Measurements from ENCODE around the gene GPR148.

GPR148 gene

GRCh38 chr2:130749641-130750040, 20.8 kb downstream of the GPR148 start:
- DNase-seq (ENCODE audit: low spot score), result no peak

- DNase-seq (ENCODE audit: low spot score), result no peak
These were observed 25.9 kb downstream of the GPR148 start for GRCh38 chr2:130754811-130755210.

- DNase-seq (ENCODE audit: low spot score), result no peak
These were observed 26.6 kb downstream of the GPR148 start, which contains the start of gene AMER3 for GRCh38 chr2:130755256-130756052. Gene AMER3, plus strand, starts transcription at chr2:130755540. Its CDS starts 6,533 bp downstream, at chr2:130762073.

GRCh38 chr2:130756053-130756873, 27.4 kb downstream of the GPR148 start:
- no peak for DNase-seq (ENCODE audit: low spot score)

- no peak for DNase-seq (ENCODE audit: low spot score)
These were observed 28.2 kb downstream of the GPR148 start for GRCh38 chr2:130756874-130757668.

- DNase-seq (ENCODE audit: low spot score), result no peak
These were observed 31.3 kb downstream of the GPR148 start for GRCh38 chr2:130759906-130760753.

GRCh38 chr2:130760754-130761751, 32.2 kb downstream of the GPR148 start:
- no peak for DNase-seq (ENCODE audit: low spot score)

- no peak for DNase-seq (ENCODE audit: low spot score)
These were observed 33.4 kb downstream of the GPR148 start for GRCh38 chr2:130762031-130762909.

GRCh38 chr2:130762910-130763385, 34.1 kb downstream of the GPR148 start:
- DNase-seq (ENCODE audit: low spot score), result no peak

GRCh38 chr2:130763405-130763804, 34.5 kb downstream of the GPR148 start:
- no peak for DNase-seq (ENCODE audit: low spot score)

- DNase-seq (ENCODE audit: low spot score), result no peak
These were observed 35.4 kb downstream of the GPR148 start for GRCh38 chr2:130764035-130764820.

GRCh38 chr2:130764821-130765115, 35.9 kb downstream of the GPR148 start:
- DNase-seq (ENCODE audit: low spot score), result no peak

GRCh38 chr2:130765464-130765863, 36.6 kb downstream of the GPR148 start:
- no peak for DNase-seq (ENCODE audit: low spot score)

GRCh38 chr2:130766037-130766436, 37.2 kb downstream of the GPR148 start:
- DNase-seq (ENCODE audit: low spot score), result no peak

- no peak for DNase-seq (ENCODE audit: low spot score)
These were observed 38.0 kb downstream of the GPR148 start for GRCh38 chr2:130766711-130767407.

GRCh38 chr2:130767408-130767775, 38.5 kb downstream of the GPR148 start:
- DNase-seq (ENCODE audit: low spot score), result no peak

- no peak for DNase-seq (ENCODE audit: low spot score)
These were observed 39.5 kb downstream of the GPR148 start for GRCh38 chr2:130768191-130768855.

Data from AG08395 (cell line).